ENCODE data around the gene DNM1. TPM values are rescaled to one million over a fixed set of nuclear protein-coding genes. Genes with fewer than 3 reads are reported as not detected.

The DNM1 gene
- total RNA-seq, 1 experiment from 2014 or later: 18.3 TPM

GRCh38 chr9:128204858-128205257 lies 1.7 kb downstream of the DNM1 start:
- no peak for DNase-seq (ENCODE audit: low read depth)

GRCh38 chr9:128205296-128205944 lies 2.2 kb downstream of the DNM1 start:
- DNase-seq (ENCODE audit: low read depth): no peak

- no peak for DNase-seq (ENCODE audit: low read depth)
Measured at GRCh38 chr9:128206484-128206883, 3.3 kb downstream of the DNM1 start.

- DNase-seq (ENCODE audit: low read depth): no peak
Measured at GRCh38 chr9:128206916-128207910, 4.0 kb downstream of the DNM1 start.

GRCh38 chr9:128208386-128208785 lies 5.2 kb downstream of the DNM1 start:
- no peak for DNase-seq (ENCODE audit: low read depth)

GRCh38 chr9:128208946-128209669 lies 5.9 kb downstream of the DNM1 start:
- DNase-seq (ENCODE audit: low read depth): no peak

GRCh38 chr9:128211186-128211980 lies 8.2 kb downstream of the DNM1 start:
- DNase-seq (ENCODE audit: low read depth): no peak

GRCh38 chr9:128211981-128212281 lies 8.8 kb downstream of the DNM1 start:
- DNase-seq (ENCODE audit: low read depth): no peak

GRCh38 chr9:128213746-128214497 lies 10.7 kb downstream of the DNM1 start:
- DNase-seq (ENCODE audit: low read depth): no peak

GRCh38 chr9:128214571-128215490 lies 11.7 kb downstream of the DNM1 start:
- peak; percentile 46 for DNase-seq (ENCODE audit: low read depth)

- peak; percentile 41 for DNase-seq (ENCODE audit: low read depth)
Measured at GRCh38 chr9:128215491-128216409, 12.6 kb downstream of the DNM1 start.

- DNase-seq (ENCODE audit: low read depth): no peak
Measured at GRCh38 chr9:128216781-128217553, 13.8 kb downstream of the DNM1 start.

GRCh38 chr9:128218172-128218517 lies 15.0 kb downstream of the DNM1 start:
- DNase-seq (ENCODE audit: low read depth): no peak

- no peak for DNase-seq (ENCODE audit: low read depth)
Measured at GRCh38 chr9:128218518-128219389, 15.6 kb downstream of the DNM1 start.

GRCh38 chr9:128219831-128220230 lies 16.7 kb downstream of the DNM1 start:
- DNase-seq (ENCODE audit: low read depth): no peak

GRCh38 chr9:128222026-128222425 lies 18.8 kb downstream of the DNM1 start:
- no peak for DNase-seq (ENCODE audit: low read depth)

Measured in M059J (cell line).